A549 (cell line): ENCODE data around the gene NCOA3. TPM values are rescaled to one million over a fixed set of nuclear protein-coding genes. Genes with fewer than 3 reads are reported as not detected.

Experiments used
- ATAC-seq, 2 experiments: fragments of 200-7000 bp in 1 of 2; fragments of >200 bp in 1 of 2; cut with Nextera tagmentation in 1 of 2; cut with Tn5 transposase in 1 of 2; 3 replicates each; pipeline versions ENCODE4 v1.8.0 to v1.9.1; 2018 to 2020; ENCODE audit warnings: mild to moderate bottlenecking in 1 of 2, moderate library complexity in 1 of 2
- CTCF ChIA-PET: fragments of 300-600 bp; sonication (Branson Sonifier 250); formaldehyde crosslinking; extraction: SDS; loops from one replicate; lab custom pipeline; 2021; ENCODE audit warnings: antibody characterized with exemption, inconsistent platforms; lab: Yijun Ruan, JAX
- POLR2A ChIA-PET: fragments of 350-600 bp; formaldehyde crosslinking; extraction: SDS; loops from one replicate; lab custom pipeline; 2021; ENCODE audit warnings: antibody characterized with exemption, inconsistent platforms; lab: Yijun Ruan, JAX
- DNase-seq, 2 experiments: peaks; one replicate each; pipeline versions ENCODE4 v3.0.0 to v3.0.0-alpha.2; 2011 to 2016; ENCODE audit warnings: low read depth in 1 of 2, low spot score in 1 of 2
- FAIRE-seq: peaks from 2 replicates; lab custom pipeline; 2011; peaks lifted over from hg19 to GRCh38; lab: Jason Lieb, UNC
- H3K27ac ChIP-seq, 2 experiments: fragments of >200 bp; sonication (Bioruptor Twin); formaldehyde crosslinking; 3 replicates each; pipeline ENCODE4 v1.5.1; 2016 to 2017
- H3K4me1 ChIP-seq: fragments of >200 bp; sonication (Bioruptor Twin); formaldehyde crosslinking; 3 replicates; pipeline ENCODE4 v1.6.1; 2016
- H3K4me2 ChIP-seq: fragments of >200 bp; sonication (Bioruptor Twin); formaldehyde crosslinking; 3 replicates; pipeline ENCODE4 v1.6.1; 2016
- H3K4me3 ChIP-seq: fragments of >200 bp; sonication (Bioruptor Twin); formaldehyde crosslinking; 3 replicates; pipeline ENCODE4 v1.5.1; 2016
- H3K9me3 ChIP-seq: fragments of >200 bp; sonication (Bioruptor Twin); formaldehyde crosslinking; 3 replicates; pipeline ENCODE4 v1.6.1; 2016
- CBX8 ChIP-seq: fragments of 200-600 bp; sonication (generic); IDR thresholded peaks from 2 replicates; pipeline ENCODE4 v1.6.1; 2016
- CEBPB ChIP-seq, 2 experiments: fragments of >200 bp in 1 of 2; sonication (Bioruptor Twin) in 1 of 2; formaldehyde crosslinking in 1 of 2; IDR thresholded peaks; 2 replicates each; pipeline ENCODE4 v1.6.1; 2012 to 2016
- CHD2 ChIP-seq: fragments of 150-350 bp; IDR thresholded peaks from 2 replicates; pipeline ENCODE4 v1.6.1; 2014; ENCODE audit warnings: low read length; ENCODE audit not compliant: partially characterized antibody
- EHMT2 ChIP-seq: fragments of 200-600 bp; sonication (generic); IDR thresholded peaks from 2 replicates; pipeline ENCODE4 v1.6.1; 2016; ENCODE audit warnings: antibody characterized with exemption, low read depth, mild to moderate bottlenecking, moderate library complexity
- FOSL2 ChIP-seq, 2 experiments: fragments of 450-650 bp in 1 of 2; fragments of >200 bp in 1 of 2; sonication (Bioruptor Twin) in 1 of 2; formaldehyde crosslinking; IDR thresholded peaks; 2 replicates each; pipeline versions ENCODE4 v1.5.0 to v1.6.1; 2016 to 2020; ENCODE audit warnings: mild to moderate bottlenecking in 1 of 2, moderate library complexity in 1 of 2
- HEYL ChIP-seq: fragments of 250-450 bp; sonication (Bioruptor Pico); IDR thresholded peaks from 2 replicates; pipeline ENCODE4 v1.8.0; 2021; ENCODE audit warnings: mild to moderate bottlenecking, moderate library complexity
- HOXB5 ChIP-seq: fragments of 250-450 bp; sonication (Bioruptor Pico); IDR thresholded peaks from 2 replicates; pipeline ENCODE4 v1.5.0; 2020; ENCODE audit warnings: mild to moderate bottlenecking, moderate library complexity
- MAZ ChIP-seq: fragments of 150-350 bp; IDR thresholded peaks from 2 replicates; pipeline ENCODE4 v1.6.1; 2014; ENCODE audit warnings: antibody characterized with exemption, low read depth, low read length, borderline replicate concordance
- MYC ChIP-seq: IDR thresholded peaks from 2 replicates; pipeline ENCODE4 v1.6.1; 2012; ENCODE audit warnings: mild to moderate bottlenecking, inconsistent platforms, low read length, improper control_type of control experiment, borderline replicate concordance
- NPAS2 ChIP-seq: fragments of 250-450 bp; sonication (Bioruptor Pico); IDR thresholded peaks from 2 replicates; pipeline ENCODE4 v1.8.0; 2022; ENCODE audit warnings: mild to moderate bottlenecking, moderate library complexity, borderline replicate concordance
- NR3C1 ChIP-seq: fragments of >200 bp; sonication (Bioruptor Twin); formaldehyde crosslinking; IDR thresholded peaks from 3 replicates; pipeline ENCODE4 v1.6.1; 2017
- RAD21 ChIP-seq, 2 experiments: fragments of >200 bp in 1 of 2; sonication (Bioruptor Twin) in 1 of 2; formaldehyde crosslinking in 1 of 2; IDR thresholded peaks in 1 of 2; conservative IDR thresholded peaks in 1 of 2; 2 replicates in 1 of 2; 3 replicates in 1 of 2; pipeline ENCODE4 v1.6.1; 2012 to 2018; ENCODE audit warnings: inconsistent platforms in 1 of 2
- RFX5 ChIP-seq: fragments of 450-650 bp; IDR thresholded peaks from 2 replicates; pipeline ENCODE4 v1.7.1; 2014; ENCODE audit warnings: antibody characterized with exemption, mild to moderate bottlenecking, moderate library complexity
- RNF2 ChIP-seq: fragments of 200-600 bp; sonication (generic); IDR thresholded peaks from 2 replicates; pipeline ENCODE4 v1.6.1; 2016; ENCODE audit warnings: low read depth, mild to moderate bottlenecking, antibody characterized with exemption, moderate library complexity, borderline replicate concordance
- SREBF2 ChIP-seq: fragments of 450-650 bp; IDR thresholded peaks from 2 replicates; pipeline ENCODE4 v1.6.1; 2014; ENCODE audit warnings: mild to moderate bottlenecking, moderate library complexity
- ZSCAN20 ChIP-seq: fragments of 250-450 bp; sonication (Bioruptor Pico); IDR thresholded peaks from 2 replicates; pipeline ENCODE4 v1.8.0; 2022; ENCODE audit warnings: mild to moderate bottlenecking, moderate library complexity
- WGBS: methylation state at CpG from one replicate; pipeline ENCODE4 v1.1.6; 2017; ENCODE audit errors: missing lambda C conversion rate; 5-methylcytosine and 5-hydroxymethylcytosine counted together
- polyA plus RNA-seq, 4 experiments: library from polyadenylated mRNA; depleted of rRNA in 3 of 4; stranded (reverse); fragments of >200 nt; fragmentation: RNase III in 1 of 4; extraction: RNeasy Plus Mini Kit Qiagen cat#74134 plus additional on column Dnase treatment in 1 of 4; gene quantifications; 2 replicates in 3 of 4; 3 replicates in 1 of 4; pipeline ENCODE4 v1.2.3, GENCODE V29; 2011 to 2017
- TF ChIP-seq, protein P1 (sequence below): IDR thresholded peaks from 2 replicates; pipeline ENCODE4 v1.6.1; 2012
- TF ChIP-seq, protein P2 (sequence below): fragments of 250-450 bp; sonication (Bioruptor Pico); IDR thresholded peaks from 2 replicates; pipeline ENCODE4 v1.5.0; 2020; ENCODE audit warnings: low read depth, mild to moderate bottlenecking, moderate library complexity

The NCOA3 gene
- polyA plus RNA-seq, 2 of the 4 experiments (the other 2 are of a cell fraction), result 42.9 to 136 TPM

- Histone ChIP-seq H3K27ac (no peak overlapping the region), H3K4me2 (no peak overlapping the region), H3K4me3 (no peak overlapping the region), H3K9me3 (no peaks in the 10 kb centered on the region), H3K4me1 (peaks cover 1% of the 10 kb centered on the region; the same call in 1 of the 3 replicates)
- ATAC-seq (no peak), FAIRE-seq (no peak), DNase-seq (no peak)
- ChIA-PET POLR2A (no interaction called here), CTCF (interaction anchor here (0.7 to 4.1 kb wide), 4 partner anchors 9 to 952 kb away, joined by 3 to 22 read pairs (median 12); no protein-coding TSS in a partner anchor)
- 92% methylated on average over 7 of the region's 8 CpGs for WGBS
- TF ChIP-seq MAZ (no peak), MYC (no peak), NPAS2 (CRISPR knock-in tag) (no peak)
Measured at GRCh38 chr20:47669152-47669425, 167.4 kb downstream of the NCOA3 start.

DNA sequence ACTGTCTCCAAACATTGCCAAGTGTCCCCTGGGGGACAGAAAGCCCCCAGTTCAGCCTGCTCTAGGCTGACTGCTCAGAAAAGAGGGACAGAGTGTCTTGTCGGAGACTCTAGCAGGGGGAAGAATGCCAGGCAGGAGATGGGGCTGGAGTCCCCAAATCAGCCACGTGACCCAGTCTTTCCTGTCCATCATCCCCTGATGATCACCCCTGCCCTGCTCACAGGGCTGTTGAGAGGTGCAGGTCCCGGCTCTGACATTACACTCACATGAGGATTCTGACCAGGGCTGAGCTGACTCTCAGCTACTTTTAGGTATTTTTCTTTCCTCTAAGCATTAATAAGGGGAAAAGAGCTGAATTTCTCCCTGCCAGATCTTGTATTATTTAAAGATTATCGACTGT, 167.8 kb downstream of the NCOA3 start:
- ATAC-seq (0 out of 6 replicates have a peak, but pooled peaks of 1 of the 2 experiments have one; percentile 4), DNase-seq (no peak), FAIRE-seq (no peak)
- WGBS, result 75% methylated on average over 4 of the region's 4 CpGs
- no peak overlapping the region for H3K27ac ChIP-seq
- H3K4me1 ChIP-seq, result no peaks in the 10 kb centered on the region
- no peak for TF ChIP-seq RFX5
- TF ChIP-seq RNF2, result no peak
- TF ChIP-seq HEYL (CRISPR knock-in tag), result no peak
- no peak for TF ChIP-seq FOSL2 (IDR thresholded peaks at IDR 0.05)
- no peak for TF ChIP-seq FOSL2 (CRISPR knock-in tag; IDR thresholded peaks at IDR 0.05)
- no peak for TF ChIP-seq SREBF2
- TF ChIP-seq EHMT2, result no peak
- TF ChIP-seq NR3C1, result no peak
- TF ChIP-seq RAD21 (conservative IDR thresholded peaks at IDR 0.05 in 1 of 2, IDR thresholded peaks at IDR 0.05 in 1 of 2), result no peak
- TF ChIP-seq, protein P1, sequence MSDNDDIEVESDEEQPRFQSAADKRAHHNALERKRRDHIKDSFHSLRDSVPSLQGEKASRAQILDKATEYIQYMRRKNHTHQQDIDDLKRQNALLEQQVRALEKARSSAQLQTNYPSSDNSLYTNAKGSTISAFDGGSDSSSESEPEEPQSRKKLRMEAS, result no peak
- TF ChIP-seq CEBPB (IDR thresholded peaks at IDR 0.05), result no peak
- no peak for TF ChIP-seq CBX8
- TF ChIP-seq ZSCAN20 (CRISPR knock-in tag), result no peak
- TF ChIP-seq NPAS2 (CRISPR knock-in tag), result no peak
- TF ChIP-seq CHD2, result no peak
- TF ChIP-seq HOXB5 (CRISPR knock-in tag), result no peak
- no peak overlapping the region for H3K4me2 ChIP-seq
- ChIA-PET CTCF (interaction anchor here (1.0 to 4.1 kb wide), 3 partner anchors 9 to 952 kb away, joined by 3 to 22 read pairs (median 20); no protein-coding TSS in a partner anchor), POLR2A (no interaction called here)
- no peak overlapping the region for H3K4me3 ChIP-seq
- H3K9me3 ChIP-seq, result no peaks in the 10 kb centered on the region

DNA sequence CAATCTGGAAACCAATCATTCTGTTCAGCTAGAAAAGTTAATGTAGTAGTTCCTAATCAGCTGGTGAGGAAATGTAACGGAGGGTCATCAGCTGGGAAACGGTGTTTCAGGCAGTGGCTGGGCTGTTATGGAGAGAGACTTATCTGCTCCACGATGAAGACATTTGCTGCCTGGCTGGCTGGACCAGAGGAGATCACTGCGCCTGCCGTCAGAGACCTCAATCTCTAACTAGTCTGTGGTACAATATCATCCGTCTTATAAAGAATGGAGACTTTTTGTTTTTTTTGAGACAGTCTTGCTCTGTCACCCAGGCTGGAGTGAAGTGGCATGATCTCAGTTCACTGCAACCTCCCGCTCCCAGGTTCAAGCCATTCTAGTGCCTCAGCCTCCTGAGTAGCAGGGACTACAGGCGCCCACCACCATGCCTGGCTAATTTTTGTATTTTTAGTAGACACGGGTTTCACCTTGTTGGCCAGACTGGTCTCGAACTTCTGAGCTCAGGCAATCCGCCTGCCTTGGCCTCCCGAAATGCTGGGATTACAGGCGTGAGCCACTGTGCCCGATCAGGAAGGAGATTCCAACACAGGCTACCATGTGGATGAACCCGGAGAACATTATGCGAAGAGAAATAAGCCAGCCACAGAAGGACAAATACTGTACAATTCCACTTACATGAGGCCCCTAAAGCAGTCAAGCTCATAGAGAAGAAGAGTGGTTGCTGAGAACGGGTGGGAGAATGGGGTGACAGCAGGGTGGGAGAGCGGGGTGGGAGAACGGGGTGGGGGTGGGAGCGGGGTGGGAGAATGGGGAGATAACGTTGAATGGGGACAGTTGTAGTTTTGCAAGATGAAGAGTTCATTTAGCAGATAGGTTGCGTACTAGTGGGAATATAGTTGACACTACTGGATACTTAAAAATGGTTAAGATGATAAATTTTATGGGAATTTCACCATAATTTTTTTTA, 168.5 kb downstream of the NCOA3 start:
- ATAC-seq (no peak), DNase-seq (no peak), FAIRE-seq (no peak)
- Histone ChIP-seq H3K27ac (no peak overlapping the region), H3K9me3 (no peaks in the 10 kb centered on the region), H3K4me1 (no peaks in the 10 kb centered on the region), H3K4me2 (no peak overlapping the region), H3K4me3 (no peak overlapping the region)
- ChIA-PET POLR2A (no interaction called here), CTCF (interaction anchor here (1.0 to 13.2 kb wide), 6 partner anchors 8 to 953 kb away, joined by 3 to 232 read pairs (median 12); no protein-coding TSS in a partner anchor)
- 90% methylated on average over 20 of the region's 22 CpGs for WGBS
- no peak for TF ChIP-seq CHD2
- TF ChIP-seq, protein P2, sequence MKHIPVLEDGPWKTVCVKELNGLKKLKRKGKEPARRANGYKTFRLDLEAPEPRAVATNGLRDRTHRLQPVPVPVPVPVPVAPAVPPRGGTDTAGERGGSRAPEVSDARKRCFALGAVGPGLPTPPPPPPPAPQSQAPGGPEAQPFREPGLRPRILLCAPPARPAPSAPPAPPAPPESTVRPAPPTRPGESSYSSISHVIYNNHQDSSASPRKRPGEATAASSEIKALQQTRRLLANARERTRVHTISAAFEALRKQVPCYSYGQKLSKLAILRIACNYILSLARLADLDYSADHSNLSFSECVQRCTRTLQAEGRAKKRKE (CRISPR knock-in tag), result no peak
